HG02623 (cell line): Measurements from ENCODE around the gene TMEM131L.
A peak's percentile ranks its signal among the peaks of the same experiment; 100 is the strongest.

ENCODE experiments used
- ATAC-seq: cut with Tn5 transposase; IDR thresholded peaks from one replicate; pipeline ENCODE4 v1.9.1; 2021; ENCODE audit warnings: moderate library complexity; ENCODE audit not compliant: unreplicated experiment

The TMEM131L gene

GRCh38 chr4:153518637-153519389 lies 52.7 kb downstream of the TMEM131L start:
- ATAC-seq, result no peak

- no peak for ATAC-seq
Observed at GRCh38 chr4:153519687-153520086, 53.5 kb downstream of the TMEM131L start.

- no peak for ATAC-seq
Observed at GRCh38 chr4:153520227-153520626, 54.1 kb downstream of the TMEM131L start.

- ATAC-seq, result peak; percentile 21
Observed at GRCh38 chr4:153520801-153521329, 54.7 kb downstream of the TMEM131L start.

GRCh38 chr4:153521478-153521877 lies 55.3 kb downstream of the TMEM131L start:
- ATAC-seq, result no peak

- ATAC-seq, result peak; percentile 28
Observed at GRCh38 chr4:153521999-153522801, 56.0 kb downstream of the TMEM131L start.

- peak; percentile 43 for ATAC-seq
Observed at GRCh38 chr4:153522802-153523094, 56.6 kb downstream of the TMEM131L start.

- no peak for ATAC-seq
Observed at GRCh38 chr4:153523164-153523796, 57.1 kb downstream of the TMEM131L start.

- no peak for ATAC-seq
Observed at GRCh38 chr4:153523941-153524386, 57.8 kb downstream of the TMEM131L start.

- no peak for ATAC-seq
Observed at GRCh38 chr4:153524682-153525081, 58.5 kb downstream of the TMEM131L start.

- no peak for ATAC-seq
Observed at GRCh38 chr4:153527690-153528089, 61.5 kb downstream of the TMEM131L start.

- ATAC-seq, result peak; percentile 48
Observed at GRCh38 chr4:153528705-153529485, 62.7 kb downstream of the TMEM131L start.

- no peak for ATAC-seq
Observed at GRCh38 chr4:153529646-153530045, 63.5 kb downstream of the TMEM131L start.

GRCh38 chr4:153530284-153530999 lies 64.3 kb downstream of the TMEM131L start:
- ATAC-seq, result no peak

GRCh38 chr4:153531000-153531358 lies 64.8 kb downstream of the TMEM131L start:
- no peak for ATAC-seq

GRCh38 chr4:153531976-153532626 lies 65.9 kb downstream of the TMEM131L start:
- no peak for ATAC-seq

- no peak for ATAC-seq
Observed at GRCh38 chr4:153532636-153533035, 66.5 kb downstream of the TMEM131L start.

- ATAC-seq, result no peak
Observed at GRCh38 chr4:153533387-153533786, 67.2 kb downstream of the TMEM131L start.

- no peak for ATAC-seq
Observed at GRCh38 chr4:153534792-153535629, 68.9 kb downstream of the TMEM131L start.
